ENCODE data around the gene ZNF679. TPM values are rescaled to one million over a fixed set of nuclear protein-coding genes. Genes with fewer than 3 reads are reported as not detected.
A peak's percentile ranks its signal among the peaks of the same experiment; 100 is the strongest.

Gene ZNF679
- total and polyA plus RNA-seq, 11 donors: not detected

DNA sequence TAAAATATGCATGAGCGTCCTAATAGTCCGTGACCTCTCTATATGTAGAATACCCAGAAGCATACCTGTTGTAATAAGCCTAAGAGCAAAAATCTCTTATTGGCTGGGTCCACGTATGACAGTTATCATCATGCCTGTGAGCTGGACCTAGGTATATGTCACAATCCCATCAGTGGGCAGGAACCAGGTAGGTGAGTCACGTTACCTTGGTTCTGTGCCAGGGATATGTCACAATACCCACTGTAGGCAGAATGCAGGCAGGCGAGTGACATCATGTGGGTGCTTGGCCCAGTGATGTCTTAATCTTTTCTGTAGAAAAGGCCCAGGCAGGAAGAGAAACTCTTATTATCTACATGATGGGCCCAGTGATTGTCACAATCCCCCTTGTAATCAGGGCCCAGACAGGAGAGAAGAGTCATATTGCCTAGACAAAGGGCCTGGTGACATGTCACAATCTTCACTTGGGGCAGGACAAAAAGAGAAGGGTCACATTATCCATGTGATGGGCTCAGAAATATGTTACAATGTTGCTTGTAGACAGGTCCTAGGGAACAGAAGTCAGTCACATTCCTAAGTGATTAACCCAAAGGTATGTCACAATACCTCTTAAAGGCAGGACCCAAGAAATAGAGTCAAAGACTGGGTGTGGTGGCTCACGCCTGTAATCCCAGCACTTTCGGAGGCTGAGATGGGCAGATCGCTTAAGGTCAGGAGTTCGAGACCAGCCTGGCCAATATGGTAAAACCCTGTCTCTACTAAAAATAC lies 72.5 kb downstream of the ZNF679 start:
- intact Hi-C loops (cut with DNase I): loop anchor here in 2 of 10 donors (10.0 kb wide), 2 partner anchors 264 to 364 kb away; partner anchors contain the start of genes ZNF680 (in 2 of the 2) and ZNF107 (in 1 of the 2)
- Histone ChIP-seq H3K4me3 (no peak overlapping the region), H3K36me3 (no peaks in the 10 kb centered on the region), H3K4me1 (peaks cover 0 to under 1% (median 0%) of the 10 kb centered on the region in 12 donors), H3K9me3 (no peaks in the 10 kb centered on the region), H3K27me3 (no peaks in the 10 kb centered on the region), H3K27ac (no peak overlapping the region)
- ATAC-seq (no peak), DNase-seq (no peak)
- WGBS, 4 donors: 87 to 91% (median 89%) methylated on average over 9 of the region's 9 CpGs
- TF ChIP-seq POLR2A (IDR thresholded peaks at IDR 0.05): no peak
- TF ChIP-seq, protein P1, sequence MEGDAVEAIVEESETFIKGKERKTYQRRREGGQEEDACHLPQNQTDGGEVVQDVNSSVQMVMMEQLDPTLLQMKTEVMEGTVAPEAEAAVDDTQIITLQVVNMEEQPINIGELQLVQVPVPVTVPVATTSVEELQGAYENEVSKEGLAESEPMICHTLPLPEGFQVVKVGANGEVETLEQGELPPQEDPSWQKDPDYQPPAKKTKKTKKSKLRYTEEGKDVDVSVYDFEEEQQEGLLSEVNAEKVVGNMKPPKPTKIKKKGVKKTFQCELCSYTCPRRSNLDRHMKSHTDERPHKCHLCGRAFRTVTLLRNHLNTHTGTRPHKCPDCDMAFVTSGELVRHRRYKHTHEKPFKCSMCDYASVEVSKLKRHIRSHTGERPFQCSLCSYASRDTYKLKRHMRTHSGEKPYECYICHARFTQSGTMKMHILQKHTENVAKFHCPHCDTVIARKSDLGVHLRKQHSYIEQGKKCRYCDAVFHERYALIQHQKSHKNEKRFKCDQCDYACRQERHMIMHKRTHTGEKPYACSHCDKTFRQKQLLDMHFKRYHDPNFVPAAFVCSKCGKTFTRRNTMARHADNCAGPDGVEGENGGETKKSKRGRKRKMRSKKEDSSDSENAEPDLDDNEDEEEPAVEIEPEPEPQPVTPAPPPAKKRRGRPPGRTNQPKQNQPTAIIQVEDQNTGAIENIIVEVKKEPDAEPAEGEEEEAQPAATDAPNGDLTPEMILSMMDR (IDR thresholded peaks at IDR 0.05): no peak

DNA sequence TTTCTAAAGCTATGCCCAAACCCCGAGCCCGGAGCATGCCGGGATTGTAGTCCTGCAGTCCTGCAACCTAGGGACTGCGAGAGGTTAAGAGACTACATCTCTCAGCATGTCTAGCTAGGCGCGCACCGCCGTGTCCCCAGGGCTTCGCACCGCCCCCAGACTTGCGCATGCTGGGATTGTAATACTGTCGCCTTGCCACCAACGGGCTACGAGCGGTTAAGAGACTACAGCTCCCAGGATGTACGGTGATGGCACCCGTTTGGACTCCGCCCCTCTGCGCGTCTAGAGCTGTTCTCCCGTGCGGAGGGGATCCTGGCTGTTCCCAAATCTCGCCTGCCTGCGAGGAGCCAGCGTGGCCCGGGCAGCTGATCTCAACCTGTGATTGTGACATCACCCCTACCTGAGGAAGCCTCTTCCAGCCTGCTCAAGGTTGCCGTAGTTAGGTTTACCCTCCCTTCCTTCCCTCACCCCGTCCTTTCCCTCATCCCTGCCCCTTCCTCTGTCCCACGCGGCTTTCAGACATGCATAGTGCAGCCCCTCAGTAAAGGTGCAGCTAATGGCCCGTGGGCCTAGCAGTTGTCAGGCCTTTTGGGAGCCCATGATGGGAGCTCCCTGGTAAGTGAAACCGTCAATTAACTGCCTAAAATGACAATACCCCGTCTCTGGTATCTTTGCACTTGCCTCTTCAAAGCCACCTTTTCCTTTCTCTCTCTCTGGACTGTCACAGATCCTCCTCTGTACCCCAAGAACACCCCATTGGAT lies 79.2 kb downstream of the ZNF679 start:
- Histone ChIP-seq H3K36me3 (no peaks in the 10 kb centered on the region), H3K9me3 (no peaks in the 10 kb centered on the region), H3K27me3 (no peaks in the 10 kb centered on the region), H3K4me3 (peak overlapping the region; percentile 46 to 82 (median 68)), H3K27ac (peak overlapping the region; percentile 48 to 92 (median 80)), H3K4me1 (peaks cover 0 to 18% (median 7%) of the 10 kb centered on the region in 12 donors)
- TF ChIP-seq, protein P1 (IDR thresholded peaks at IDR 0.05): peak in 2 of 12 donors; percentile 17 to 20
- TF ChIP-seq POLR2A (IDR thresholded peaks at IDR 0.05): peak in 1 of 2 donors; percentile 44
- intact Hi-C loops (cut with DNase I): loop anchor here in 5 of 10 donors (5.0 to 10.0 kb wide), 4 partner anchors 255 to 380 kb away; partner anchors contain the start of genes ZNF680 (in 5 of the 5) and ZNF107 (in 1 of the 5)
- 3 to 5% (median 3%) methylated on average over 28 to 33 of the region's 33 CpGs for WGBS, 4 donors
- DNase-seq (peak; percentile 91 to 96 (median 95)), ATAC-seq (peak; percentile 99 to 100 (median 99))

DNA sequence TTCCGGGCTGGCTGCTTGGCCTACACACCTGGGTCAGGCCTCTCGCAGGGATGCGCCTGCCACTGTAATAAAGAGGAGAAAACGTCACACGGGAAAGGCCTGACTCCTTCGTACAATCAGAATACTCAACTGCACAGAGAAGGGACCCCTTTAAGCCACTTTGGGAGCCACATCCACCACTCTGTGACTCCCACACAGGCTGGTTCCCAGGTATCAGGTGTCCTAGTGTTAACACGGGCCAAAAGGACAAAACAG lies 79.7 kb downstream of the ZNF679 start:
- WGBS, 4 donors: 53 to 65% (median 57%) methylated on average over 7 of the region's 7 CpGs
- TF ChIP-seq, protein P1 (IDR thresholded peaks at IDR 0.05): no peak
- TF ChIP-seq POLR2A (IDR thresholded peaks at IDR 0.05): no peak
- Histone ChIP-seq H3K4me3 (peak overlapping the region in 10 of 12 donors; percentile 52 to 82 (median 69)), H3K9me3 (no peaks in the 10 kb centered on the region), H3K36me3 (no peaks in the 10 kb centered on the region), H3K27me3 (no peaks in the 10 kb centered on the region), H3K27ac (peak overlapping the region in 10 of 12 donors; percentile 54 to 92 (median 80)), H3K4me1 (peaks cover 0 to 18% (median 7%) of the 10 kb centered on the region in 12 donors)
- DNase-seq: no peak
- ATAC-seq: no peak
- intact Hi-C loops (cut with DNase I): loop anchor here in 5 of 10 donors (5.0 to 10.0 kb wide), 4 partner anchors 254 to 381 kb away; partner anchors contain the start of genes ZNF680 (in 5 of the 5) and ZNF107 (in 1 of the 5)

DNA sequence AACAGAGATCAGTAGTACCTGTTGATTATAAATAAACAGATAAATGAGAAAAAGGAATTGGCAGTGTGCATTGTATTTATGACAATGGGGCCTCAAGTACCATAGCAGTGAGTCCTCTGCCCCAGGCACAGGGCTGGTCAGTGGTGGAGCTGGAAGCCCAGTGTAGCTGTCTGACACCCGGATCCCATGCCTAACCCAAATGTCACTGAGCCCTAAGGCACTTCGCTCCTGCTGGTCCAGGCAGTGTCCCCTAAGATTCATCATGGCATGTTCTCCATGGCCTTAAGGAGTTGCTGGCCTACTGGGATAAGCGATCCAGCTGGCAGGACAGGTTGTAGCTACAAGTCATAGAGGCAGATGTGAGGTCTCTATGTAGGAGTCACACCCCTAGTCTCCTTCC lies 82.2 kb downstream of the ZNF679 start:
- Histone ChIP-seq H3K36me3 (no peaks in the 10 kb centered on the region), H3K9me3 (no peaks in the 10 kb centered on the region), H3K4me1 (peaks cover 0 to 35% (median 17%) of the 10 kb centered on the region in 12 donors), H3K4me3 (no peak overlapping the region), H3K27me3 (no peaks in the 10 kb centered on the region), H3K27ac (no peak overlapping the region)
- TF ChIP-seq POLR2A (IDR thresholded peaks at IDR 0.05): no peak
- TF ChIP-seq, protein P1 (IDR thresholded peaks at IDR 0.05): no peak
- DNase-seq (no peak), ATAC-seq (no peak)
- WGBS, 4 donors: 82 to 100% (median 95%) methylated on average over 3 of the region's 3 CpGs
- intact Hi-C loops (cut with DNase I): loop anchor here in 3 of 10 donors (5.0 to 10.0 kb wide), 4 partner anchors 254 to 484 kb away; partner anchors contain the start of genes ZNF138 (in 1 of the 3) and ZNF680 (in 1 of the 3)

Data from heart left ventricle (tissue), 16 donors.